PC-9 (cell line): ENCODE data around the gene HCAR1. TPM values are rescaled to one million over a fixed set of nuclear protein-coding genes. Genes with fewer than 3 reads are reported as not detected.
A peak's percentile ranks its signal among the peaks of the same experiment; 100 is the strongest.
"Not testable (repeated sequence)": the region's sequence is repeated elsewhere in the genome, so short reads cannot be mapped to it uniquely, and the experiment has no call there.

Source experiments
- BruUV-seq: library from RNA; stranded (reverse); fragments of 400-500 nt; replicated peaks from 2 replicates; lab custom pipeline; 2021; lab: Mats Ljungman, UMichigan
- CTCF ChIA-PET: fragments of 300-600 bp; sonication (Branson Sonifier 250); formaldehyde crosslinking; loops from one replicate; lab custom pipeline; 2022; ENCODE audit warnings: antibody characterized with exemption; lab: Charles Lee
- POLR2A ChIA-PET: fragments of 300-600 bp; sonication (Branson Sonifier 250); formaldehyde crosslinking; loops from one replicate; lab custom pipeline; 2022; ENCODE audit warnings: antibody characterized with exemption; ENCODE audit not compliant: unreplicated experiment; lab: Charles Lee
- DNase-seq, 2 experiments: peaks; one replicate each; pipeline versions ENCODE4 v3.0.0 to v3.0.0-alpha.2; 2015 to 2022; ENCODE audit warnings: mixed read lengths in 1 of 2
- H2AFZ ChIP-seq: fragments of 200-600 bp; sonication (generic); 2 replicates; pipeline ENCODE4 v1.8.1; 2017; ENCODE audit warnings: antibody characterized with exemption
- H3F3A ChIP-seq: fragments of 200-600 bp; sonication (generic); 2 replicates; pipeline ENCODE4 v1.8.1; 2017; ENCODE audit warnings: antibody characterized with exemption, mild to moderate bottlenecking, low read depth; ENCODE audit not compliant: insufficient read depth
- H3K27ac ChIP-seq: fragments of 200-600 bp; sonication (generic); 2 replicates; pipeline ENCODE4 v1.6.1; 2016; ENCODE audit warnings: mixed run types
- H3K27me3 ChIP-seq: fragments of 200-600 bp; sonication (generic); 2 replicates; pipeline ENCODE4 v1.6.1; 2016; ENCODE audit warnings: low read depth, mixed run types; ENCODE audit not compliant: insufficient read depth
- H3K36me3 ChIP-seq: fragments of 200-600 bp; sonication (generic); 2 replicates; pipeline ENCODE4 v1.6.1; 2016; ENCODE audit warnings: low read depth, mixed run types
- H3K4me1 ChIP-seq: fragments of 200-600 bp; sonication (generic); replicated peaks from 2 replicates; pipeline ENCODE4 v1.6.1; 2016; ENCODE audit warnings: mixed run types; ENCODE audit not compliant: insufficient read depth
- H3K4me2 ChIP-seq: fragments of 200-600 bp; sonication (generic); 2 replicates; pipeline ENCODE4 v1.6.1; 2017; ENCODE audit warnings: mixed run types
- H3K4me3 ChIP-seq: fragments of 200-600 bp; sonication (generic); 2 replicates; pipeline ENCODE4 v1.6.1; 2016; ENCODE audit warnings: mixed run types
- H3K79me2 ChIP-seq: fragments of 200-600 bp; sonication (generic); 2 replicates; pipeline ENCODE4 v1.6.1; 2017; ENCODE audit warnings: low read depth, mixed run types
- H3K9me2 ChIP-seq: fragments of 200-600 bp; sonication (generic); 2 replicates; pipeline ENCODE4 v1.8.1; 2017; ENCODE audit warnings: mild to moderate bottlenecking; ENCODE audit not compliant: insufficient read depth
- H3K9me3 ChIP-seq: fragments of 200-600 bp; sonication (generic); 2 replicates; pipeline ENCODE4 v1.8.1; 2016; ENCODE audit warnings: low read depth; ENCODE audit not compliant: insufficient read depth
- H4K20me1 ChIP-seq: fragments of 200-600 bp; sonication (generic); 2 replicates; pipeline ENCODE4 v1.8.1; 2017; ENCODE audit not compliant: insufficient read depth
- CTCF ChIP-seq: fragments of 200-600 bp; sonication (generic); conservative IDR thresholded peaks from 2 replicates; pipeline ENCODE4 v1.6.1; 2017; ENCODE audit warnings: mixed run types, antibody characterized with exemption, mild to moderate bottlenecking, moderate library complexity
- EZH2 ChIP-seq: fragments of 200-600 bp; sonication (generic); IDR thresholded peaks from 2 replicates; pipeline ENCODE4 v1.8.0; 2017; ENCODE audit warnings: antibody characterized with exemption, low read depth
- intact Hi-C: fragments of 100-400 bp; cut with micrococcal nuclease; formaldehyde crosslinking; loops from one replicate; pipeline ENCODE4 v1.10.0; 2022; ENCODE audit not compliant: unreplicated experiment
- total RNA-seq: library from RNA; stranded (reverse); gene quantifications from 2 replicates; pipeline ENCODE4 v1.2.3, GENCODE V29; 2021

Gene HCAR1
- total RNA-seq, 1 experiment from 2014 or later, result 5.2 TPM

DNA sequence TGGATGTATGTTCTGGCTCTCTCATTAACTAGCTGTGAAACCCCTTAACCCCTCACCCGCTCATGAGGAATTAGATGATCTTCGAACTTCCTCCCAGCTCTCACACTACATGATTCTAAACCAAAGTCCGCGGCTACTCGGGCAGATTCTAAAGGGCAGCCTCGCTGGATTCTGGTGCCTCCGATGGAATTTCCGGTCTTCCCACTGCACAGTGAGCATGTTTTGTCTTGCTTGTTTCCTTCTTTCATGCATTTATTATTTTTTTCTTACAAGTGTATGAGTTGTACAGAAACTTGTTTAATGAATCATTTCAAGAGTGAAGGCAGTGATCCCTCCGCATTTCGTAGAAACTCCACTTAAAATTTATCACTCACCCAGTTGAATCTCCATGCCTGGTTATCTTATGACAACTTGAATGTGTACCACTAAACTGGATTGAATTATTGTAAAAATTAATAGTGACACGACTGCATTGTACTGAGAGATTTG is 9.5 kb downstream of the HCAR1 start:
- peaks cover 22% of the 10 kb centered on the region for H3K79me2 ChIP-seq
- no peak overlapping the region for H2AFZ ChIP-seq
- no peak for TF ChIP-seq CTCF
- no peak for TF ChIP-seq EZH2
- no peaks in the 10 kb centered on the region for H3K9me2 ChIP-seq
- no peaks in the 10 kb centered on the region for H3K36me3 ChIP-seq
- ChIA-PET CTCF (no interaction called here), POLR2A (interaction anchor here (0.6 kb wide), 1 partner anchor 446 kb away, joined by 3 read pairs; no protein-coding TSS in a partner anchor)
- H3K4me1 ChIP-seq, result peaks cover 22% of the 10 kb centered on the region
- intact Hi-C loops, result no loop called here
- BruUV-seq, result no TSS peak
- H3K4me3 ChIP-seq, result no peak overlapping the region
- no peaks in the 10 kb centered on the region for H4K20me1 ChIP-seq
- DNase-seq, result peak in 1 of 2 experiments; percentile 38
- H3K27me3 ChIP-seq, result no peaks in the 10 kb centered on the region
- no peak overlapping the region for H3K4me2 ChIP-seq
- H3K9me3 ChIP-seq, result no peaks in the 10 kb centered on the region
- peaks cover 17% of the 10 kb centered on the region for H3F3A ChIP-seq
- H3K27ac ChIP-seq, result 0 out of 2 replicates have a peak overlapping the region, but pooled peaks have one; percentile 4

DNA sequence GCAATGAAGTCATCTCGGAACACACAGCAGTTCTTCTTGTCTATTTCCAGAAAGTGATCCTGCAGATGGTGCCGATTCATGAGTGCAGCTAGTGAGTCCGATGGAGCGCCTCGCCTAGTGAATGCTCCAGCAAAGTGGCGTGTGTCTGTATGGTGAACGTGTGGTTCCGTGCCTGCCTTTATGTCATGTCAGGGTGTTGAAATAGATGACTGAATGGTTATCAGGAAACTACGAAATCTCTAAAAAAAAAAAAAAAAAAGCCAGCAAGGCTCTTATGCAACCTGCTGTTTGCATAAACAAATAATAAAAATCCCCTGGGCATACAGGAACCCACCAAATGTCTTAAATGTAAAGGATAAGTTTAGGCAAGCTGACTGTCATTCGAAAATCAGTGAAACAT is 14.0 kb downstream of the HCAR1 start, which contains the start of gene HCAR3:
Gene HCAR3 (minus strand): TSS at position 154 of the 400 bp plus-strand sequence. CDS start 74 bp downstream, at position 80.
- DNase-seq, result peak in 1 of 2 experiments; percentile 64

GRCh38 chr12:122715211-122715610 is 15.4 kb downstream of the HCAR1 start:
- H3K79me2 ChIP-seq, DNase-seq, H3K27ac ChIP-seq, H3K27me3 ChIP-seq, H3K9me3 ChIP-seq, H2AFZ ChIP-seq, intact Hi-C loops, POLR2A ChIA-PET, BruUV-seq, H3K4me3 ChIP-seq, CTCF ChIA-PET, H3K36me3 ChIP-seq, H3F3A ChIP-seq, H4K20me1 ChIP-seq, H3K9me2 ChIP-seq: not testable (repeated sequence)
- peaks cover 23% of the 10 kb centered on the region for H3K4me1 ChIP-seq
- H3K4me2 ChIP-seq, result 0 out of 2 replicates have a peak overlapping the region, but pooled peaks have one; percentile 23

More for the DNA sequence above, 14.0 kb downstream of the HCAR1 start, which contains the start of gene HCAR3:
- POLR2A ChIA-PET, H3K9me2 ChIP-seq, BruUV-seq, intact Hi-C loops, H4K20me1 ChIP-seq, H3K27ac ChIP-seq, H2AFZ ChIP-seq, H3K27me3 ChIP-seq, H3K79me2 ChIP-seq, H3F3A ChIP-seq, H3K36me3 ChIP-seq, CTCF ChIA-PET, H3K9me3 ChIP-seq, H3K4me3 ChIP-seq: not testable (repeated sequence)
- H3K4me2 ChIP-seq, result peak within 1 kb of the TSS; percentile 49; the same call in 1 of the 2 replicates
- peaks cover 11% of the 10 kb centered on the region for H3K4me1 ChIP-seq

GRCh38 chr12:122713491-122714188 is 17.0 kb downstream of the HCAR1 start:
- BruUV-seq, H3K4me2 ChIP-seq, H3K27me3 ChIP-seq, POLR2A ChIA-PET, intact Hi-C loops, CTCF ChIA-PET, H3K79me2 ChIP-seq, H3K27ac ChIP-seq, H3K36me3 ChIP-seq, H3K9me2 ChIP-seq, H2AFZ ChIP-seq, H3K9me3 ChIP-seq, H4K20me1 ChIP-seq, DNase-seq, H3K4me3 ChIP-seq: not testable (repeated sequence)
- peaks cover 29% of the 10 kb centered on the region for H3K4me1 ChIP-seq
- H3F3A ChIP-seq, result peaks cover 12% of the 10 kb centered on the region; the same call in 1 of the 2 replicates

DNA sequence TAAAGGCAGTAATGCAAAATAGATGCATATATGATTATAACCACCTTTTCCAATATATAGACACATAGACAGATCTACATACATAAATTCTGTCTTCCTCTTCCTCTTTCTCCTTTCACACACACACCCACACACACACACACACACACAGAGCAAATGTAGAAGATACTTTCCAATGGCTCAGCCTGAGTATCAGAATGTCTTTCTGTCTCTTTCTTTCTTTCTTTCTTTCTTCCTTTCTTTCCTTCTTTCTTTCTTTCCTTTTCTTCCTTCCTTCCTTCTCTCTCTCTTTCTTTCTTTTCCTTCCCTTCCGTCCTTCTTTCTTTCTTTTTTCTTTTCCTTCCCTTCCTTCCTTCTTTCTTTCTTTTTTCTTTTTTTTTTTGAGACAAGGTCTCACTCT is 19.4 kb downstream of the HCAR1 start:
- H3K4me1 ChIP-seq, result peaks cover 43% of the 10 kb centered on the region
- peak overlapping the region; percentile 72 for H3K4me2 ChIP-seq
- H3K27ac ChIP-seq, result peak overlapping the region; percentile 63
- peaks cover 23% of the 10 kb centered on the region; the same call in 1 of the 2 replicates for H3F3A ChIP-seq
- H2AFZ ChIP-seq, H3K9me3 ChIP-seq, H3K36me3 ChIP-seq, H3K9me2 ChIP-seq, DNase-seq, H3K79me2 ChIP-seq, POLR2A ChIA-PET, H3K27me3 ChIP-seq, H3K4me3 ChIP-seq, intact Hi-C loops, H4K20me1 ChIP-seq, BruUV-seq: not testable (repeated sequence)
- CTCF ChIA-PET, result interaction anchor here (0.7 kb wide), 1 partner anchor 21 kb away, joined by 22 read pairs; no protein-coding TSS in a partner anchor

DNA sequence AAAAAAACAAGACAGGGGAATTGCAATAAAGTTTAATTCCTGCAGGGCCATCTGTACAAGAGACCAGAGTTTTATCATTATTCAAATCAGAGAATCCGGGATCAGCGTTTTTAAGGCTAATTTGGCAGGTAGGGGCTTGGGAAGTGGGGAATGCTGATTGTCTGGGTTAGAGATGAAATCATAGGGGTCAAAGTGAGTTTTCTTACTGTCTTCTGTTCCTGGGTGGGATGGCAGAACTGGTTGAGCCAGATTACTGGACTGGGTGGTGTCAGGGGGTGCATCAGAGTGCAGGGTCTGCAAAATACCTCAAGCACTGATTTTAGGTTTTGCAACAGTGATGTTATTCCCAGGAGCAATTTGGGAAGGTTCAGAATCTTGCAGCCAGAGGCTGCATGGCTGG is 20.3 kb downstream of the HCAR1 start:
- POLR2A ChIA-PET, result interaction anchor here (0.6 kb wide), 1 partner anchor 105 kb away, joined by 8 read pairs; no protein-coding TSS in a partner anchor
- H3K79me2 ChIP-seq, intact Hi-C loops, H2AFZ ChIP-seq, H3K9me2 ChIP-seq, H3K9me3 ChIP-seq, H4K20me1 ChIP-seq, H3K36me3 ChIP-seq, H3K27me3 ChIP-seq, BruUV-seq, CTCF ChIA-PET: not testable (repeated sequence)
- peak; percentile 63 to 80 for DNase-seq
- Histone ChIP-seq H3K27ac (peak overlapping the region; percentile 63), H3K4me1 (peaks cover 43% of the 10 kb centered on the region), H3F3A (peaks cover 23% of the 10 kb centered on the region; the same call in 1 of the 2 replicates), H3K4me3 (0 out of 2 replicates have a peak overlapping the region, but pooled peaks have one; percentile 8), H3K4me2 (peak overlapping the region; percentile 72)
